SKM-1 (cell line): ENCODE data around the gene OR10A4.
"Not testable (repeated sequence)": the region's sequence is repeated elsewhere in the genome, so short reads cannot be mapped to it uniquely, and the experiment has no call there.

Experiments used
- DNase-seq: peaks from one replicate; lab custom pipeline; 2025; ENCODE audit not compliant: unreplicated experiment; lab: John Stamatoyannopoulos, UW

Gene OR10A4

GRCh38 chr11:6876325-6876724, at the start of gene OR10A4:
Gene OR10A4, plus strand, starts transcription at chr11:6876625. Its CDS starts 23 bp downstream, at chr11:6876648.
- DNase-seq: no peak

GRCh38 chr11:6828103-6828502, 48.3 kb upstream of the OR10A4 start:
- no peak for DNase-seq

- DNase-seq: no peak
These were observed 43.1 kb upstream of the OR10A4 start for GRCh38 chr11:6833356-6833755.

- no peak for DNase-seq
These were observed 42.4 kb upstream of the OR10A4 start for GRCh38 chr11:6834021-6834420.

- no peak for DNase-seq
These were observed 34.7 kb upstream of the OR10A4 start for GRCh38 chr11:6841694-6842093.

GRCh38 chr11:6843670-6844069, 32.8 kb upstream of the OR10A4 start:
- no peak for DNase-seq

- DNase-seq: no peak
These were observed 32.1 kb upstream of the OR10A4 start for GRCh38 chr11:6844356-6844755.

GRCh38 chr11:6845383-6845782, 31.0 kb upstream of the OR10A4 start, which contains the start of gene OR10A5:
Gene OR10A5, plus strand, starts transcription at chr11:6845683. Its CDS starts 0 bp downstream, at chr11:6845683.
- DNase-seq: no peak

- peak; percentile 16 for DNase-seq
These were observed 25.9 kb upstream of the OR10A4 start for GRCh38 chr11:6850526-6850925.

- DNase-seq: not testable (repeated sequence)
These were observed 21.6 kb upstream of the OR10A4 start for GRCh38 chr11:6854801-6855200.

GRCh38 chr11:6855971-6856541, 20.4 kb upstream of the OR10A4 start:
- no peak for DNase-seq

- no peak for DNase-seq
These were observed 19.6 kb upstream of the OR10A4 start for GRCh38 chr11:6856871-6857270.

GRCh38 chr11:6862961-6863360, 13.5 kb upstream of the OR10A4 start, which contains the start of gene OR10A2:
Gene OR10A2, plus strand, starts transcription at chr11:6863057. Its CDS starts 6,698 bp downstream, at chr11:6869755.
- no peak for DNase-seq

- DNase-seq: no peak
These were observed 12.0 kb upstream of the OR10A4 start for GRCh38 chr11:6864438-6864837.

- no peak for DNase-seq
These were observed 5.1 kb upstream of the OR10A4 start for GRCh38 chr11:6871278-6871677.

- no peak for DNase-seq
These were observed 664 bp upstream of the OR10A4 start for GRCh38 chr11:6875761-6876160.

- DNase-seq: no peak
These were observed 489 bp downstream of the OR10A4 start for GRCh38 chr11:6876914-6877313.

GRCh38 chr11:6882751-6883150, 6.3 kb downstream of the OR10A4 start:
- no peak for DNase-seq

- not testable (repeated sequence) for DNase-seq
These were observed 11.3 kb downstream of the OR10A4 start for GRCh38 chr11:6887711-6888110.

- DNase-seq: no peak
These were observed 12.4 kb downstream of the OR10A4 start for GRCh38 chr11:6888830-6889229.

GRCh38 chr11:6889835-6890234, 13.4 kb downstream of the OR10A4 start:
- DNase-seq: no peak

GRCh38 chr11:6892400-6892799, 16.0 kb downstream of the OR10A4 start, which contains the start of gene OR2D2:
Gene OR2D2, minus strand, starts transcription at chr11:6892500. Its CDS starts 0 bp downstream, at chr11:6892500.
- DNase-seq: no peak

- DNase-seq: no peak
These were observed 17.7 kb downstream of the OR10A4 start for GRCh38 chr11:6894097-6894496.
